Mucosa of descending colon (tissue), 3 donors: ENCODE results near the gene PKD2. TPM values are rescaled to one million over a fixed set of nuclear protein-coding genes. Genes with fewer than 3 reads are reported as not detected.

Source experiments
- ATAC-seq: fragments of 200-7000 bp; cut with Tn5 transposase; one replicate; pipeline ENCODE4 v1.9.1; 2020; ENCODE audit warnings: mild to moderate bottlenecking, moderate library complexity
- DNase-seq, 3 donors: peaks; one replicate each; pipeline ENCODE4 v3.0.0-alpha.2; 2020
- H3K36me3 ChIP-seq: fragments of 200-600 bp; one replicate; pipeline ENCODE4 v1.8.0; 2021; ENCODE audit warnings: low read depth, mild to moderate bottlenecking
- H3K4me1 ChIP-seq: fragments of 200-600 bp; one replicate; pipeline ENCODE4 v1.8.0; 2021; ENCODE audit warnings: low read depth, mild to moderate bottlenecking
- H3K4me3 ChIP-seq: fragments of 200-600 bp; one replicate; pipeline ENCODE4 v1.8.0; 2021; ENCODE audit warnings: mild to moderate bottlenecking
- H3K9me3 ChIP-seq: fragments of 200-600 bp; one replicate; pipeline ENCODE4 v1.8.0; 2021; ENCODE audit warnings: mild to moderate bottlenecking
- intact Hi-C, 2 donors: fragments of 100-400 bp; cut with DNase I in 1 of 2; cut with micrococcal nuclease in 1 of 2; formaldehyde crosslinking; loops; one replicate each; pipeline versions ENCODE4 v1.11.0 to v1.11.1; 2022; cut with DNase I, micrococcal nuclease
- total RNA-seq, 3 donors: library from RNA; stranded (reverse); fragmentation: NEBNext Ultra II Directional in 2 of 3; extraction: Animal tissue kit (Norgen Biotek cat#: 25700) in 2 of 3; gene quantifications; one replicate each; pipeline versions ENCODE4 v1.2.1 to v1.2.4, GENCODE V29; 2021 to 2023
- TF ChIP-seq, protein P1 (sequence below): fragments of 200-600 bp; IDR thresholded peaks from one replicate; pipeline ENCODE4 v1.8.0; 2022; ENCODE audit warnings: antibody characterized with exemption, mild to moderate bottlenecking
- donor health status: DM: no; HTN: no; CAD: no; lungs with moderate emphysema.
- donor health status: DM: no; HTN: no; CAD: no.
- donor health status: DM: no; HTN: yes; CAD: no.

Gene PKD2
- total RNA-seq, 3 donors from 2014 or later = 7.0 to 53.3 (median 7.4) TPM

DNA sequence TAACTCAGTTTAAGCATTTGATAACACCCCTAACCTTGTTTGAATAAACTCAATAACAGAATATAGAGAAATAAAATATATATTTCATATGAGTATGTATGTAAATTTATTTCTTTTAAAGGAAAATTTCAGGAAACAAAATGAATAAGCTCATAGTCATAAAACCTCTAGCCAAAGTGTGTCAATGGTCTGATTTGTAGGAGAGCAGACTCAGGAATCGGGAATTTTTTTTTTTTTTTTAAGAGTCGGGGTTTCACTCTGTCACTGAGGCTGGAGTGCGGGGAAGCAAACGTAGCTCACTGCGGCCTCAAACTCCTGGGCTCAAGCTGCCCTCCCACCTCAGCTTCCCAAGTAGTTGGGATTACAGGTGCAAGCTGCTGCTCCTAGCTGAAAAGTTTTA is 2.4 kb downstream of the PKD2 start:
- intact Hi-C loops = no loop called here
- no peak for ATAC-seq

DNA sequence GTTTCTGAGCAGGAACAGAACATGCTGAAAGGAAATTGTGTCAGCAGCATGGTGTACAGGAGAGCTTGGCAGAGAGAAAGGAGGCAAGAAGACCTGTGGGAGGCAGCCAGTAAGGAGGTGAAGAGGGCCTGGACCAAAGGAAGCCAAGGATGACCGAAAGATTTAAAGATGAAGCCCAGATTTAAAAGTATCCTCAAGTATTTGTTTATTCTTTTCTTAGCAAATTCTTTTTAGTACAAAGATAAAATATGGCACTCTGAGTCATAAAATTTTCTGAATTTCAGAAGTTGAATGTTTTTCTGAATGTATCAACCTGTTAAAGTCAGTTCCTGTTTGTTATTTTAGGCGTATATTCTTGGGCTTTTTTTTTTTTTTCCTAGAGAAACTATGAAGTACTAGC is 3.5 kb downstream of the PKD2 start:
- Histone ChIP-seq H3K4me1 (peaks cover 6% of the 10 kb centered on the region), H3K36me3 (no peaks in the 10 kb centered on the region), H3K4me3 (no peak overlapping the region), H3K9me3 (no peaks in the 10 kb centered on the region)
- intact Hi-C loops = no loop called here
- DNase-seq = no peak
- ATAC-seq = no peak
- TF ChIP-seq, protein P1, sequence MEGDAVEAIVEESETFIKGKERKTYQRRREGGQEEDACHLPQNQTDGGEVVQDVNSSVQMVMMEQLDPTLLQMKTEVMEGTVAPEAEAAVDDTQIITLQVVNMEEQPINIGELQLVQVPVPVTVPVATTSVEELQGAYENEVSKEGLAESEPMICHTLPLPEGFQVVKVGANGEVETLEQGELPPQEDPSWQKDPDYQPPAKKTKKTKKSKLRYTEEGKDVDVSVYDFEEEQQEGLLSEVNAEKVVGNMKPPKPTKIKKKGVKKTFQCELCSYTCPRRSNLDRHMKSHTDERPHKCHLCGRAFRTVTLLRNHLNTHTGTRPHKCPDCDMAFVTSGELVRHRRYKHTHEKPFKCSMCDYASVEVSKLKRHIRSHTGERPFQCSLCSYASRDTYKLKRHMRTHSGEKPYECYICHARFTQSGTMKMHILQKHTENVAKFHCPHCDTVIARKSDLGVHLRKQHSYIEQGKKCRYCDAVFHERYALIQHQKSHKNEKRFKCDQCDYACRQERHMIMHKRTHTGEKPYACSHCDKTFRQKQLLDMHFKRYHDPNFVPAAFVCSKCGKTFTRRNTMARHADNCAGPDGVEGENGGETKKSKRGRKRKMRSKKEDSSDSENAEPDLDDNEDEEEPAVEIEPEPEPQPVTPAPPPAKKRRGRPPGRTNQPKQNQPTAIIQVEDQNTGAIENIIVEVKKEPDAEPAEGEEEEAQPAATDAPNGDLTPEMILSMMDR = no peak

More for the DNA sequence above, 2.4 kb downstream of the PKD2 start:
- Histone ChIP-seq H3K36me3 (no peaks in the 10 kb centered on the region), H3K4me3 (no peak overlapping the region), H3K4me1 (peaks cover 6% of the 10 kb centered on the region), H3K9me3 (no peaks in the 10 kb centered on the region)
- DNase-seq = no peak
- TF ChIP-seq, protein P1 = no peak

DNA sequence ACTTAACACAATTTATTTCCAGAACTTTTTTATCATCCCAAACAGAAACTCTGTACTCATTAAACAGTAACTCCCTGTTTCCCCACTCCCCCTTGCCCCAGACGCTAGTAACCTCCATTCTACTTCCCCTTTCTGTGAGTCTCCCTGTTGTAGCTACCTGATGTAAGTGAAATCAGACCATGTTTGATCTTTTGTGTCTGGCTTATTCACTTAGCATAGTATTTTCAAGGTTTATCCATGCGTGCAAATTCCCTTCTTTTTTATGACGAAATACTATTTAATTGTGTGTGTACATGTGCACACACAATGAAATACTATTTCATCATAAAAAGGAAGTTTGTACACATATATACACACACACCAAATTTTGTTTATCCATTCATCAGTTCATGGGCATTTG is 5.2 kb downstream of the PKD2 start:
- no peaks in the 10 kb centered on the region for H3K36me3 ChIP-seq
- intact Hi-C loops = no loop called here
- TF ChIP-seq, protein P1 = no peak
- DNase-seq (no peak), ATAC-seq (no peak)
- no peaks in the 10 kb centered on the region for H3K9me3 ChIP-seq
- no peak overlapping the region for H3K4me3 ChIP-seq
- H3K4me1 ChIP-seq = peaks cover 6% of the 10 kb centered on the region

- no peaks in the 10 kb centered on the region for H3K9me3 ChIP-seq
- H3K4me1 ChIP-seq = peaks cover under 1% of the 10 kb centered on the region
- TF ChIP-seq, protein P1 = no peak
- H3K4me3 ChIP-seq = no peak overlapping the region
- H3K36me3 ChIP-seq = no peaks in the 10 kb centered on the region
- intact Hi-C loops = no loop called here
- ATAC-seq (no peak), DNase-seq (no peak)
These were observed 7.0 kb downstream of the PKD2 start for GRCh38 chr4:88014386-88014905.

GRCh38 chr4:88015659-88016295 is 8.3 kb downstream of the PKD2 start:
- H3K36me3 ChIP-seq = no peaks in the 10 kb centered on the region
- TF ChIP-seq, protein P1 = no peak
- no peak for ATAC-seq

More at GRCh38 chr4:88015659-88016295, 8.3 kb downstream of the PKD2 start:
- DNase-seq = no peak
- H3K4me1 ChIP-seq = no peaks in the 10 kb centered on the region
- intact Hi-C loops = no loop called here
- H3K4me3 ChIP-seq = no peak overlapping the region
- H3K9me3 ChIP-seq = no peaks in the 10 kb centered on the region
